Naive B cell (primary cell): ENCODE results near the gene RMND5B. TPM values are rescaled to one million over a fixed set of nuclear protein-coding genes. Genes with fewer than 3 reads are reported as not detected.

Source experiments
- ATAC-seq, 2 donors: fragments of 150-1000 bp; cut with Tn5 transposase; 2 replicates each; pipeline ENCODE4 v1.10.0; 2021; ENCODE audit warnings: low read depth in 2 of 2, mild to moderate bottlenecking in 2 of 2, moderate library complexity in 2 of 2
- DNase-seq: peaks from one replicate; pipeline ENCODE4 v3.0.0; 2022
- H3K27ac Mint-ChIP-seq, 6 donors: one replicate each; pipeline ENCODE4 v1.8.0; 2020 to 2022; ENCODE audit warnings: mild to moderate bottlenecking in 6 of 6, mixed read lengths in 6 of 6, moderate library complexity in 5 of 6, inconsistent platforms in 2 of 6
- H3K27me3 Mint-ChIP-seq, 3 donors: one replicate each; pipeline ENCODE4 v1.8.0; 2021 to 2022; ENCODE audit warnings: mixed read lengths in 3 of 3, mild to moderate bottlenecking in 1 of 3
- H3K36me3 Mint-ChIP-seq, 2 donors: one replicate each; pipeline ENCODE4 v1.8.0; 2020 to 2022; ENCODE audit warnings: mixed read lengths in 2 of 2, inconsistent platforms in 1 of 2, mild to moderate bottlenecking in 1 of 2
- H3K4me1 Mint-ChIP-seq, 3 donors: one replicate each; pipeline ENCODE4 v1.8.0; 2020 to 2022; ENCODE audit warnings: mixed read lengths in 3 of 3, inconsistent platforms in 1 of 3, mild to moderate bottlenecking in 1 of 3, moderate library complexity in 1 of 3
- H3K4me3 Mint-ChIP-seq, 8 donors: one replicate each; pipeline ENCODE4 v1.8.0; 2020 to 2022; ENCODE audit warnings: mild to moderate bottlenecking in 8 of 8, mixed read lengths in 8 of 8, moderate library complexity in 8 of 8, inconsistent platforms in 2 of 8
- H3K9me3 Mint-ChIP-seq, 7 donors: one replicate each; pipeline ENCODE4 v1.8.0; 2020 to 2022; ENCODE audit warnings: mixed read lengths in 7 of 7, mild to moderate bottlenecking in 5 of 7, inconsistent platforms in 2 of 7, moderate library complexity in 1 of 7
- polyA plus RNA-seq, 6 donors: library from polyadenylated mRNA; unstranded; fragments of 300-500 nt; fragmentation: Illumina TruSeq; gene quantifications; one replicate each; pipeline ENCODE4 v1.2.3, GENCODE V29; 2021; ENCODE audit warnings: low read depth in 6 of 6

Gene RMND5B
- polyA plus RNA-seq, 6 donors from 2014 or later, result 36.2 to 82.3 (median 40.3) TPM

GRCh38 chr5:178177569-178177968 is 46.8 kb downstream of the RMND5B start:
- DNase-seq, result no peak
- Mint-ChIP-seq H3K36me3 (no peaks in the 10 kb centered on the region), H3K4me3 (no peak overlapping the region)

GRCh38 chr5:178180141-178180863 is 49.5 kb downstream of the RMND5B start:
- H3K9me3 Mint-ChIP-seq, result peaks cover 0 to 5% (median 0%) of the 10 kb centered on the region in 7 donors
- H3K36me3 Mint-ChIP-seq, result no peaks in the 10 kb centered on the region
- no peak overlapping the region for H3K4me3 Mint-ChIP-seq
- H3K27ac Mint-ChIP-seq, result no peak overlapping the region
- peaks cover 0 to 4% (median 0%) of the 10 kb centered on the region in 3 donors for H3K4me1 Mint-ChIP-seq
- DNase-seq (no peak), ATAC-seq (no peak)
- peaks cover 0 to 24% (median 6%) of the 10 kb centered on the region in 3 donors for H3K27me3 Mint-ChIP-seq

More at GRCh38 chr5:178177569-178177968, 46.8 kb downstream of the RMND5B start:
- Mint-ChIP-seq H3K27ac (no peak overlapping the region), H3K4me1 (peaks cover 0 to 4% (median 0%) of the 10 kb centered on the region in 3 donors), H3K9me3 (peaks cover 0 to 5% (median 0%) of the 10 kb centered on the region in 7 donors), H3K27me3 (peaks cover 0 to 24% (median 6%) of the 10 kb centered on the region in 3 donors)
- no peak for ATAC-seq

GRCh38 chr5:178182158-178182876 is 51.5 kb downstream of the RMND5B start:
- Mint-ChIP-seq H3K27me3 (peaks cover 0 to 17% (median 6%) of the 10 kb centered on the region in 3 donors), H3K9me3 (peaks cover 0 to 5% (median 0%) of the 10 kb centered on the region in 7 donors), H3K4me3 (peak overlapping the region in 1 of 8 donors; percentile 31), H3K27ac (peak overlapping the region in 2 of 6 donors; percentile 6 to 69), H3K36me3 (no peaks in the 10 kb centered on the region), H3K4me1 (peaks cover 0 to 4% (median 0%) of the 10 kb centered on the region in 3 donors)
- DNase-seq, result no peak
- no peak for ATAC-seq

GRCh38 chr5:178186427-178186826 is 55.6 kb downstream of the RMND5B start:
- H3K4me1 Mint-ChIP-seq, result peaks cover 0 to 4% (median 0%) of the 10 kb centered on the region in 3 donors
- ATAC-seq (no peak), DNase-seq (no peak)
- H3K27ac Mint-ChIP-seq, result peak overlapping the region in 1 of 6 donors; percentile 30
- H3K27me3 Mint-ChIP-seq, result peaks cover 5 to 15% (median 11%) of the 10 kb centered on the region in 3 donors
- H3K36me3 Mint-ChIP-seq, result no peaks in the 10 kb centered on the region
- no peak overlapping the region for H3K4me3 Mint-ChIP-seq
- peaks cover 0 to 2% (median 0%) of the 10 kb centered on the region in 7 donors for H3K9me3 Mint-ChIP-seq

GRCh38 chr5:178187014-178187413 is 56.2 kb downstream of the RMND5B start, which contains the start of gene GMCL2:
Gene GMCL2, minus strand, starts transcription at chr5:178187371. Its CDS starts 72 bp downstream, at chr5:178187299.
- H3K4me3 Mint-ChIP-seq, result no peak within 1 kb of the TSS
- H3K27me3 Mint-ChIP-seq, result peaks cover 5 to 17% (median 12%) of the 10 kb centered on the region in 3 donors
- H3K4me1 Mint-ChIP-seq, result peaks cover 0 to 4% (median 0%) of the 10 kb centered on the region in 3 donors
- H3K9me3 Mint-ChIP-seq, result peaks cover 0 to 2% (median 0%) of the 10 kb centered on the region in 7 donors
- DNase-seq (no peak), ATAC-seq (no peak)
- no peaks in the 10 kb centered on the region for H3K36me3 Mint-ChIP-seq
- peak within 1 kb of the TSS in 1 of 6 donors; percentile 30 for H3K27ac Mint-ChIP-seq

DNA sequence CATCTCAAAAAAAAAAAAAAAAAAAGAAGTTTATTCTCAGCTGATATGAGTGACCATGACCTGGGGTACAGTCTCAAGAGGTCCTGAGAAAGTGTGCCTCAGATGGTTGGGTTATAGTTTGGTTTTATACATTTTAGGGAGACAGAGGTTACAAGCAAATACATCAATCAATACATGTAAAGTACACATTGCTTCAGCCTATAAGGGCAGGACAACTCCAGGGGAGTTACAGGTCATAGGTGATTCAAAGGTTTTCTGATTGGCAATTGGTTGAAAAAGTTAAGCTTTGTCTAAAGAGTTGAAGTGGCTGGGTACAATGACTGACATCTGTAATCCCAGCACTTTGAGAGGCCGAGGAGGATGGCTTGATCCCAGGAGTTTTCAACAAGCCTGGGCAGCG is 58.6 kb downstream of the RMND5B start:
- H3K27ac Mint-ChIP-seq, result no peak overlapping the region

GRCh38 chr5:178191661-178192060 is 60.8 kb downstream of the RMND5B start:
- Mint-ChIP-seq H3K36me3 (no peaks in the 10 kb centered on the region), H3K9me3 (peaks cover 0 to 2% (median 0%) of the 10 kb centered on the region in 7 donors), H3K4me3 (no peak overlapping the region), H3K4me1 (no peaks in the 10 kb centered on the region), H3K27me3 (peaks cover 21 to 44% (median 44%) of the 10 kb centered on the region in 3 donors), H3K27ac (no peak overlapping the region)
- ATAC-seq, result no peak
- DNase-seq, result no peak

More for the DNA sequence above, 58.6 kb downstream of the RMND5B start:
- Mint-ChIP-seq H3K36me3 (no peaks in the 10 kb centered on the region), H3K4me1 (no peaks in the 10 kb centered on the region), H3K9me3 (peaks cover 0 to 2% (median 0%) of the 10 kb centered on the region in 7 donors), H3K4me3 (no peak overlapping the region), H3K27me3 (peaks cover 20 to 37% (median 35%) of the 10 kb centered on the region in 3 donors)
- DNase-seq, result no peak
- ATAC-seq, result no peak

DNA sequence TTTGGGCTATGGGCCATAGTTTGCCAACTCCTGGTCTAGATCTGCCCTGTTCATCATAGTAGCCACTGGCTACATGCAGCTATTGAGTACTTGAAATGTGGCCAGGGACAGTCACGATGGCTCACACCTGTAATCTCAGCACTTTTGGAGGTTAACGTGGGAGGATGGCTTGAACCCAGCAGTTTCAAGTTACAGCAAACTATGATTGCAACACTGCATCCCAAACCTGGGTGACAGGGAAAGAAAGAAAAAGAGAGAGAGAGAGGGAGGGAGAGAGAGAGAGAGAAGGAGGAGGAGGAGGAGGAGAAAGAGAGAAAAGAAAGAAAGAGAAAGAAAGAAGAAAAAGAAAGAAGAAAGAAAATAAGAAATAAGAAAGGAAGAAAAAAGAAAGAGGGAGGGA is 61.4 kb downstream of the RMND5B start:
- peaks cover 21 to 44% (median 44%) of the 10 kb centered on the region in 3 donors for H3K27me3 Mint-ChIP-seq
- peaks cover 0 to 2% (median 0%) of the 10 kb centered on the region in 7 donors for H3K9me3 Mint-ChIP-seq
- H3K27ac Mint-ChIP-seq, result peak overlapping the region in 1 of 6 donors; percentile 89
- ATAC-seq (no peak), DNase-seq (no peak)
- no peaks in the 10 kb centered on the region for H3K36me3 Mint-ChIP-seq
- H3K4me1 Mint-ChIP-seq, result no peaks in the 10 kb centered on the region
- H3K4me3 Mint-ChIP-seq, result no peak overlapping the region

DNA sequence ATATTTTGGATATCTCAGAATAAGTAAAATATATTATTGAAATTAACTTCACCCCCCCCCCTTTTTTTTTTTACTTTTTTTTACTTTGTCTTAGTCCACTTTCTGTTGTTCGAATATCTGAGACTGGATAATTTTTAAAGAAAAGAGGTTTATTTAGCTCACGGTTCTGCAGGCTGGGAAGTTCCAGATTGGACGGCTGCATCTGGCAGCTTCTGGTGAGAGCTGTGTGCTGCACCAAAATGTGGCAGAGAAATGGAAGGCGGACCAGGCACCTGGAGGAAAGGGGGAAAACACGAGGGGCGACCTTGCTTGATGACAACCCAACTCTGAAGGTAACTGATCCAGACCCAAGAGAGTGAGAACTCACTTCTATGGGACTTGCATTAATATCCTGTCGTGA is 62.0 kb downstream of the RMND5B start:
- H3K27me3 Mint-ChIP-seq, result peaks cover 21 to 44% (median 44%) of the 10 kb centered on the region in 3 donors
- no peak overlapping the region for H3K27ac Mint-ChIP-seq
- DNase-seq (no peak), ATAC-seq (no peak)
- H3K4me3 Mint-ChIP-seq, result no peak overlapping the region
- H3K4me1 Mint-ChIP-seq, result no peaks in the 10 kb centered on the region
- peaks cover 0 to 2% (median 0%) of the 10 kb centered on the region in 7 donors for H3K9me3 Mint-ChIP-seq
- no peaks in the 10 kb centered on the region for H3K36me3 Mint-ChIP-seq

DNA sequence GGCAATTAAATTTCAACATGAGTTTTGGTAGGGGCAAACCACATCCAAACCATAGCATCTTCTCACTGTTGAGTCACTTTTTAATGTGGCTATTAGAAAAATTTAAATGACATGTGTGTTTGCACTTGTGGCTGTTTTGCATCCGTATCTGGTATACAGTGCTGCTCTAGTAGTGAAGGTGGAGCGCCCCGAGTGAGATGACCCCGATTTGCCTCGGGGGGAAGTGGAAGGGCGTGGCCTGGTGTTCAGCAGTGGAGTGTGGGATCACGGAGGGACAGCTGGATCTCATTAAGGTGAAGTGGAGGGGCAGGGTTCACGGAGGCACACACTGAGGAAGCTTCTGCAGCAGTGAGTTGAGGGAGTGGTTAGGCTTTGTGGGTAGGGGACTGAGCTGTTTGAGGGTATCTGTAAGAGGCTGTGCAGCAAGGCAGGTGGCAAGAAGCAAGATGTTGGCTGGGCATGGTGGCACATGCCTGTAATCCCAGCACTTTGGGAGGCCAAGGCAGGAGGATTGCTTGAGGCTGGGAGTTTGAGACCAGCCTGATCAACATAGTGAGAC is 62.5 kb downstream of the RMND5B start:
- Mint-ChIP-seq H3K9me3 (peaks cover 0 to 2% (median 0%) of the 10 kb centered on the region in 7 donors), H3K27me3 (peaks cover 19 to 42% (median 42%) of the 10 kb centered on the region in 3 donors), H3K4me3 (no peak overlapping the region), H3K4me1 (no peaks in the 10 kb centered on the region), H3K27ac (no peak overlapping the region), H3K36me3 (no peaks in the 10 kb centered on the region)
- DNase-seq, result no peak
- ATAC-seq, result no peak

- H3K4me1 Mint-ChIP-seq, result no peaks in the 10 kb centered on the region
- ATAC-seq (no peak), DNase-seq (no peak)
- H3K4me3 Mint-ChIP-seq, result no peak overlapping the region
- no peak overlapping the region for H3K27ac Mint-ChIP-seq
- no peaks in the 10 kb centered on the region for H3K36me3 Mint-ChIP-seq
- H3K27me3 Mint-ChIP-seq, result peaks cover 16 to 38% (median 35%) of the 10 kb centered on the region in 3 donors
- H3K9me3 Mint-ChIP-seq, result peaks cover 0 to 2% (median 0%) of the 10 kb centered on the region in 7 donors
These were observed 63.2 kb downstream of the RMND5B start for GRCh38 chr5:178194026-178194425.

- Mint-ChIP-seq H3K36me3 (no peaks in the 10 kb centered on the region), H3K9me3 (no peaks in the 10 kb centered on the region), H3K4me3 (peak overlapping the region in 1 of 8 donors; percentile 47), H3K27ac (no peak overlapping the region), H3K27me3 (peaks cover 16 to 33% (median 29%) of the 10 kb centered on the region in 3 donors), H3K4me1 (no peaks in the 10 kb centered on the region)
- ATAC-seq (no peak), DNase-seq (no peak)
These were observed 65.5 kb downstream of the RMND5B start for GRCh38 chr5:178196281-178196812.

- ATAC-seq (no peak), DNase-seq (no peak)
- peaks cover 16 to 33% (median 28%) of the 10 kb centered on the region in 3 donors for H3K27me3 Mint-ChIP-seq
- no peaks in the 10 kb centered on the region for H3K9me3 Mint-ChIP-seq
- H3K4me3 Mint-ChIP-seq, result no peak overlapping the region
- no peaks in the 10 kb centered on the region for H3K4me1 Mint-ChIP-seq
- no peak overlapping the region for H3K27ac Mint-ChIP-seq
- H3K36me3 Mint-ChIP-seq, result no peaks in the 10 kb centered on the region
These were observed 66.2 kb downstream of the RMND5B start for GRCh38 chr5:178196986-178197385.
